GM23338 (cell line): Measurements from ENCODE around the gene FBXL19. TPM values are rescaled to one million over a fixed set of nuclear protein-coding genes. Genes with fewer than 3 reads are reported as not detected.
A peak's percentile ranks its signal among the peaks of the same experiment; 100 is the strongest.

Experiments
- ATAC-seq: fragments of 200-7000 bp; cut with Tn5 transposase; 3 replicates; pipeline ENCODE4 v1.9.1; 2020
- DNase-seq: peaks from one replicate; pipeline ENCODE4 v3.0.0-alpha.2; 2015; ENCODE audit warnings: low spot score
- H2AFZ ChIP-seq: fragments of 200-600 bp; sonication (generic); 2 replicates; pipeline ENCODE4 v1.8.0; 2016; ENCODE audit warnings: antibody characterized with exemption, mild to moderate bottlenecking, moderate library complexity
- H3F3A ChIP-seq: fragments of 200-600 bp; sonication (generic); replicated peaks from 2 replicates; pipeline ENCODE4 v1.8.0; 2017; ENCODE audit warnings: antibody characterized with exemption, mixed run types, low read depth
- H3K27ac ChIP-seq: fragments of 200-600 bp; sonication (generic); 2 replicates; pipeline ENCODE4 v1.6.1; 2016; ENCODE audit warnings: low read depth
- H3K27me3 ChIP-seq: fragments of 200-600 bp; sonication (generic); 2 replicates; pipeline ENCODE4 v1.8.0; 2016; ENCODE audit warnings: mild to moderate bottlenecking, mixed run types, moderate library complexity; ENCODE audit not compliant: insufficient read depth
- H3K36me3 ChIP-seq: fragments of 200-600 bp; sonication (generic); 2 replicates; pipeline ENCODE4 v1.8.0; 2016; ENCODE audit warnings: mild to moderate bottlenecking; ENCODE audit not compliant: insufficient read depth
- H3K4me1 ChIP-seq: fragments of 200-600 bp; sonication (generic); 2 replicates; pipeline ENCODE4 v1.8.0; 2016; ENCODE audit warnings: mild to moderate bottlenecking, moderate library complexity; ENCODE audit not compliant: insufficient read depth
- H3K4me2 ChIP-seq: fragments of 200-600 bp; sonication (generic); 2 replicates; pipeline ENCODE4 v1.7.1; 2017; ENCODE audit warnings: mixed run types
- H3K4me3 ChIP-seq: fragments of 200-600 bp; sonication (generic); 2 replicates; pipeline ENCODE4 v1.6.1; 2016; ENCODE audit warnings: mixed run types
- H3K79me2 ChIP-seq: fragments of 200-600 bp; sonication (generic); replicated peaks from 2 replicates; pipeline ENCODE4 v1.8.0; 2017; ENCODE audit warnings: mild to moderate bottlenecking; ENCODE audit not compliant: insufficient read depth
- H3K9me2 ChIP-seq: fragments of 200-600 bp; sonication (generic); 2 replicates; pipeline ENCODE4 v1.8.0; 2017; ENCODE audit not compliant: insufficient read depth
- H4K20me1 ChIP-seq: fragments of 200-600 bp; sonication (generic); replicated peaks from 2 replicates; pipeline ENCODE4 v1.8.0; 2017; ENCODE audit warnings: mild to moderate bottlenecking; ENCODE audit not compliant: insufficient read depth
- H3K27ac Mint-ChIP-seq: 2 replicates; pipeline ENCODE4 v1.8.0; 2020; ENCODE audit warnings: inconsistent platforms, mild to moderate bottlenecking, moderate library complexity, mixed read lengths
- H3K27me3 Mint-ChIP-seq: 3 replicates; pipeline ENCODE4 v1.8.0; 2022; ENCODE audit warnings: low read depth, mild to moderate bottlenecking, moderate library complexity, mixed read lengths, inconsistent platforms; ENCODE audit not compliant: insufficient read depth, poor library complexity
- H3K36me3 Mint-ChIP-seq: 3 replicates; pipeline ENCODE4 v1.8.0; 2021; ENCODE audit warnings: low read depth, mild to moderate bottlenecking, inconsistent platforms, moderate library complexity, mixed read lengths
- H3K4me1 Mint-ChIP-seq: 3 replicates; pipeline ENCODE4 v1.8.0; 2020; ENCODE audit warnings: mild to moderate bottlenecking, inconsistent platforms, mixed read lengths
- H3K4me3 Mint-ChIP-seq: 3 replicates; pipeline ENCODE4 v1.8.0; 2021; ENCODE audit warnings: moderate library complexity, mild to moderate bottlenecking, inconsistent platforms, mixed read lengths
- H3K9me3 Mint-ChIP-seq: 3 replicates; pipeline ENCODE4 v1.8.0; 2020; ENCODE audit warnings: moderate library complexity, mild to moderate bottlenecking, inconsistent platforms, mixed read lengths
- CREB1 ChIP-seq: fragments of 250-450 bp; sonication (Bioruptor Pico); IDR thresholded peaks from 2 replicates; pipeline ENCODE4 v1.5.0; 2020; ENCODE audit warnings: low read depth, mild to moderate bottlenecking, moderate library complexity
- EZH2 ChIP-seq: fragments of 200-600 bp; sonication (generic); IDR thresholded peaks from one replicate; pipeline ENCODE4 v1.8.0; 2017; ENCODE audit warnings: antibody characterized with exemption, mild to moderate bottlenecking, low read depth; ENCODE audit not compliant: unreplicated experiment
- EZH2phosphoT487 ChIP-seq: fragments of 200-600 bp; sonication (generic); IDR thresholded peaks from one replicate; pipeline ENCODE4 v1.8.1; 2018; ENCODE audit warnings: antibody characterized with exemption; ENCODE audit not compliant: unreplicated experiment
- JUNB ChIP-seq: IDR thresholded peaks from one replicate; pipeline ENCODE4 v1.6.1; 2016; ENCODE audit warnings: antibody characterized with exemption; ENCODE audit not compliant: unreplicated experiment
- NANOG ChIP-seq: IDR thresholded peaks from 2 replicates; pipeline ENCODE4 v1.6.1; 2016; ENCODE audit warnings: antibody characterized with exemption, borderline replicate concordance
- POLR2AphosphoS5 ChIP-seq: IDR thresholded peaks from 2 replicates; pipeline ENCODE4 v1.6.1; 2016; ENCODE audit warnings: antibody characterized with exemption, low read depth
- REST ChIP-seq: IDR thresholded peaks from one replicate; pipeline ENCODE4 v1.6.1; 2018; ENCODE audit warnings: antibody characterized with exemption; ENCODE audit not compliant: unreplicated experiment
- STAT1 ChIP-seq: IDR thresholded peaks from one replicate; pipeline ENCODE4 v1.6.1; 2016; ENCODE audit warnings: antibody characterized with exemption; ENCODE audit not compliant: unreplicated experiment
- ZNF331 ChIP-seq: fragments of 250-450 bp; sonication (Bioruptor Pico); IDR thresholded peaks from 2 replicates; pipeline ENCODE4 v1.5.0; 2020; ENCODE audit warnings: low read depth, mild to moderate bottlenecking, moderate library complexity
- polyA plus RNA-seq: library from polyadenylated mRNA; unstranded; fragments of >200 nt; fragmentation: Nextera tagmentation; extraction: Ambion mirVana; gene quantifications from 2 replicates; pipeline ENCODE4 v1.2.1, GENCODE V29; 2016
- total RNA-seq: library from RNA; depleted of rRNA; stranded (reverse); fragments of >200 nt; shearing (Covaris generic); gene quantifications from 2 replicates; pipeline ENCODE4 v1.2.3, GENCODE V29; 2014
- TF ChIP-seq, protein P1 (sequence below): IDR thresholded peaks from 2 replicates; pipeline ENCODE4 v1.6.1; 2016; ENCODE audit warnings: antibody characterized with exemption
- TF ChIP-seq, protein P2 (sequence below), 2 experiments: fragments of 200-600 bp in 1 of 2; sonication (generic) in 1 of 2; conservative IDR thresholded peaks; 2 replicates each; pipeline versions ENCODE4 v1.5.1 to v1.6.1; 2016 to 2017; ENCODE audit warnings: antibody characterized with exemption in 2 of 2, low read depth in 2 of 2, mild to moderate bottlenecking in 2 of 2, moderate library complexity in 1 of 2

The FBXL19 gene
- total and polyA plus RNA-seq, 2 experiments from 2014 or later, result 12.5 to 71.5 TPM

DNA sequence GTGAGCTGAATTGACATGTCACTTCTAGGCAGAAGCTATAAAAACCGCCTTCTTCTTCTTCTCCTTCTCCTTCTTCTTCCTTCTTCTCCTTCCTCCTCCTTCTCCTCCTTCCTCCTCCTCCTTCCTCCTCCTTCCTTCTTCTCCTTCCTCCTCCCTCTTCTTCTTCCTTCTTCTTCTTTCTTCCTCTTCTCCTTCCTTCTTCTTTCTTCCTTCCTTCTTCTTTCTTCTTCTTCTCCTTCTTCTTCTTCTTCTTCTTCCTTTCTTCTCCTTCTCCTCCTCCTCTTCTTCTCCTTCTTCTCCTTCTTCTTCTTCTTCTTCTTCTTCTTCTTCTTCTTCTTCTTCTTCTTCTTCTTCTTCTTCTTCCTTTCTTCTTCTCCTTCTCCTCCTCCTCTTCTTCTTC, 4.8 kb upstream of the FBXL19 start (continued):
- no peak for TF ChIP-seq REST
- TF ChIP-seq JUNB, result no peak
- TF ChIP-seq NANOG, result no peak
- no peak for TF ChIP-seq CREB1 (CRISPR knock-in tag)
- TF ChIP-seq EZH2phosphoT487, result no peak
- TF ChIP-seq, protein P1, sequence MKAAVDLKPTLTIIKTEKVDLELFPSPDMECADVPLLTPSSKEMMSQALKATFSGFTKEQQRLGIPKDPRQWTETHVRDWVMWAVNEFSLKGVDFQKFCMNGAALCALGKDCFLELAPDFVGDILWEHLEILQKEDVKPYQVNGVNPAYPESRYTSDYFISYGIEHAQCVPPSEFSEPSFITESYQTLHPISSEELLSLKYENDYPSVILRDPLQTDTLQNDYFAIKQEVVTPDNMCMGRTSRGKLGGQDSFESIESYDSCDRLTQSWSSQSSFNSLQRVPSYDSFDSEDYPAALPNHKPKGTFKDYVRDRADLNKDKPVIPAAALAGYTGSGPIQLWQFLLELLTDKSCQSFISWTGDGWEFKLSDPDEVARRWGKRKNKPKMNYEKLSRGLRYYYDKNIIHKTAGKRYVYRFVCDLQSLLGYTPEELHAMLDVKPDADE, result no peak
- TF ChIP-seq ZNF331 (CRISPR knock-in tag), result no peak

DNA sequence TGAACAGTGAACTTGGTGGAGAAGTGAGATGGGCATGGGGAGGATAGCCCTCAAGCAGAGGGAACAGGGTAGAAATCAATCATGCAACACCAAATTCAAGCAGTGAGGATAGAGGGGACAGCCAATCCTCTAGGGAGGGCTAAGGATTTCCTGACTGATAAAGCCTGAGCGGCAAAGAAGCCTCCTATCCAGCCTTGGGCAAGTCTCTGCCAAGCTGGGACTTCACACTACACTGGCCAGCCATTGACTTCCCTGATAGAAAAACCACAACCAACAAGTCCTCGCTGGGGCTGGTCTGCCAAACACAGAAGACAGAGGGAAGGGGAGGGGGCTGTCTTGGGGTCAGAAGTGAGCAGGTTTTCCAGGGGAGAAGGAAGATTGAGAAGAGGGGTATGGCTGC, 2.5 kb upstream of the FBXL19 start:
- Mint-ChIP-seq H3K27ac (no peak overlapping the region), H3K4me3 (peak overlapping the region; percentile 16; the same call in 1 of the 3 replicates), H3K27me3 (peaks cover 21% of the 10 kb centered on the region), H3K36me3 (peaks cover 2% of the 10 kb centered on the region), H3K9me3 (no peaks in the 10 kb centered on the region), H3K4me1 (peaks cover 10% of the 10 kb centered on the region)
- DNase-seq, result no peak
- no peak overlapping the region for H3K27ac ChIP-seq
- no peak for ATAC-seq
- H3K4me3 ChIP-seq, result no peak overlapping the region
- H3K36me3 ChIP-seq, result no peaks in the 10 kb centered on the region
- H3K27me3 ChIP-seq, result no peaks in the 10 kb centered on the region
- H3K79me2 ChIP-seq, result peaks cover 13% of the 10 kb centered on the region
- peaks cover 5% of the 10 kb centered on the region; the same call in 1 of the 2 replicates for H3F3A ChIP-seq
- no peak overlapping the region for H2AFZ ChIP-seq
- peaks cover 4% of the 10 kb centered on the region; the same call in 1 of the 2 replicates for H4K20me1 ChIP-seq
- no peaks in the 10 kb centered on the region for H3K9me2 ChIP-seq
- H3K4me1 ChIP-seq, result peaks cover 10% of the 10 kb centered on the region; the same call in 1 of the 2 replicates
- H3K4me2 ChIP-seq, result no peak overlapping the region
- TF ChIP-seq, protein P2, sequence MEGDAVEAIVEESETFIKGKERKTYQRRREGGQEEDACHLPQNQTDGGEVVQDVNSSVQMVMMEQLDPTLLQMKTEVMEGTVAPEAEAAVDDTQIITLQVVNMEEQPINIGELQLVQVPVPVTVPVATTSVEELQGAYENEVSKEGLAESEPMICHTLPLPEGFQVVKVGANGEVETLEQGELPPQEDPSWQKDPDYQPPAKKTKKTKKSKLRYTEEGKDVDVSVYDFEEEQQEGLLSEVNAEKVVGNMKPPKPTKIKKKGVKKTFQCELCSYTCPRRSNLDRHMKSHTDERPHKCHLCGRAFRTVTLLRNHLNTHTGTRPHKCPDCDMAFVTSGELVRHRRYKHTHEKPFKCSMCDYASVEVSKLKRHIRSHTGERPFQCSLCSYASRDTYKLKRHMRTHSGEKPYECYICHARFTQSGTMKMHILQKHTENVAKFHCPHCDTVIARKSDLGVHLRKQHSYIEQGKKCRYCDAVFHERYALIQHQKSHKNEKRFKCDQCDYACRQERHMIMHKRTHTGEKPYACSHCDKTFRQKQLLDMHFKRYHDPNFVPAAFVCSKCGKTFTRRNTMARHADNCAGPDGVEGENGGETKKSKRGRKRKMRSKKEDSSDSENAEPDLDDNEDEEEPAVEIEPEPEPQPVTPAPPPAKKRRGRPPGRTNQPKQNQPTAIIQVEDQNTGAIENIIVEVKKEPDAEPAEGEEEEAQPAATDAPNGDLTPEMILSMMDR (conservative IDR thresholded peaks at IDR 0.05; ENCODE audit: low read depth in 2 of 2), result no peak
- TF ChIP-seq STAT1 (no peak), EZH2 (no peak), EZH2phosphoT487 (no peak), ZNF331 (CRISPR knock-in tag) (no peak), POLR2AphosphoS5 (no peak)
- TF ChIP-seq, protein P1, result no peak
